MM.1S (cell line): ENCODE measurements around the gene PAFAH1B1.
"Not testable (repeated sequence)": the region's sequence is repeated elsewhere in the genome, so short reads cannot be mapped to it uniquely, and the experiment has no call there.

Experiments
- DNase-seq: peaks from one replicate; pipeline ENCODE4 v3.0.0-alpha.2; 2015
- H2AFZ ChIP-seq: fragments of 300-600 bp; sonication (generic); 2 replicates; pipeline ENCODE4 v1.6.0; 2016; ENCODE audit warnings: antibody characterized with exemption, low read length
- H3F3A ChIP-seq: fragments of 300-600 bp; sonication (generic); 2 replicates; pipeline ENCODE4 v1.6.1; 2016; ENCODE audit warnings: mild to moderate bottlenecking, antibody characterized with exemption, low read length, moderate library complexity, mixed read lengths; ENCODE audit not compliant: insufficient read depth
- H3K27ac ChIP-seq: fragments of 300-600 bp; sonication (generic); 2 replicates; pipeline ENCODE4 v1.5.1; 2016; ENCODE audit warnings: mild to moderate bottlenecking, low read length
- H3K27me3 ChIP-seq: fragments of 300-600 bp; sonication (generic); replicated peaks from 2 replicates; pipeline ENCODE4 v1.6.0; 2016; ENCODE audit warnings: low read length; ENCODE audit not compliant: insufficient read depth
- H3K36me3 ChIP-seq: fragments of 300-600 bp; sonication (generic); replicated peaks from 2 replicates; pipeline ENCODE4 v1.6.1; 2016; ENCODE audit warnings: mild to moderate bottlenecking, low read length, mixed read lengths; ENCODE audit not compliant: insufficient read depth
- H3K4me1 ChIP-seq: fragments of 300-600 bp; sonication (generic); 2 replicates; pipeline ENCODE4 v1.6.1; 2016; ENCODE audit warnings: low read length, mixed read lengths
- H3K4me2 ChIP-seq: fragments of 300-600 bp; sonication (generic); 2 replicates; pipeline ENCODE4 v1.6.0; 2016; ENCODE audit warnings: low read depth, low read length
- H3K4me3 ChIP-seq: fragments of 300-600 bp; sonication (generic); 2 replicates; pipeline ENCODE4 v1.5.1; 2016; ENCODE audit warnings: low read length, mixed read lengths
- H3K79me2 ChIP-seq: fragments of 300-600 bp; sonication (generic); 2 replicates; pipeline ENCODE4 v1.6.1; 2016; ENCODE audit warnings: mixed run types, low read length, mixed read lengths
- H3K9ac ChIP-seq: fragments of 300-600 bp; sonication (generic); 2 replicates; pipeline ENCODE4 v1.6.1; 2016; ENCODE audit warnings: low read length, mixed read lengths
- H3K9me2 ChIP-seq: fragments of 300-600 bp; sonication (generic); replicated peaks from 2 replicates; pipeline ENCODE4 v1.6.1; 2016; ENCODE audit warnings: mild to moderate bottlenecking, low read length, mixed read lengths; ENCODE audit not compliant: insufficient read depth
- H3K9me3 ChIP-seq: fragments of 300-600 bp; sonication (generic); replicated peaks from 2 replicates; pipeline ENCODE4 v1.6.1; 2016; ENCODE audit warnings: mild to moderate bottlenecking, low read length, mixed read lengths; ENCODE audit not compliant: insufficient read depth
- H4K20me1 ChIP-seq: fragments of 300-600 bp; sonication (generic); 2 replicates; pipeline ENCODE4 v1.6.1; 2016; ENCODE audit warnings: mild to moderate bottlenecking, low read length, moderate library complexity, mixed read lengths; ENCODE audit not compliant: insufficient read depth
- CTCF ChIP-seq: fragments of 300-600 bp; sonication (generic); IDR thresholded peaks from 2 replicates; pipeline ENCODE4 v1.5.1; 2016; ENCODE audit warnings: antibody characterized with exemption, low read length, mixed read lengths
- EZH2 ChIP-seq: fragments of 300-600 bp; sonication (generic); optimal IDR thresholded peaks from 2 replicates; pipeline ENCODE3; 2017; ENCODE audit warnings: low read depth, mild to moderate bottlenecking, antibody characterized with exemption, low read length, mixed read lengths
- EZH2phosphoT487 ChIP-seq: fragments of 300-600 bp; sonication (generic); IDR thresholded peaks from 2 replicates; pipeline ENCODE4 v1.6.1; 2018; ENCODE audit warnings: antibody characterized with exemption, low read length

PAFAH1B1 gene

GRCh38 chr17:2672026-2672425 is 78.6 kb downstream of the PAFAH1B1 start:
- peaks cover 69% of the 10 kb centered on the region for H3K79me2 ChIP-seq
- no peaks in the 10 kb centered on the region for H3K27me3 ChIP-seq
- H3K27ac ChIP-seq, result no peak overlapping the region
- no peaks in the 10 kb centered on the region for H3K9me2 ChIP-seq
- H3K9me3 ChIP-seq, result no peaks in the 10 kb centered on the region
- H3K9ac ChIP-seq, result no peak overlapping the region
- H3K4me3 ChIP-seq, result no peak overlapping the region
- H4K20me1 ChIP-seq, result no peaks in the 10 kb centered on the region; the same call in 1 of the 2 replicates
- no peak for DNase-seq
- TF ChIP-seq EZH2 (no peak), EZH2phosphoT487 (no peak)
- peaks cover 15% of the 10 kb centered on the region for H3K36me3 ChIP-seq
- H3K4me2 ChIP-seq, result no peak overlapping the region
- H3F3A ChIP-seq, result peaks cover 3% of the 10 kb centered on the region; the same call in 1 of the 2 replicates
- no peak overlapping the region for H2AFZ ChIP-seq
- no peaks in the 10 kb centered on the region for H3K4me1 ChIP-seq

- not testable (repeated sequence) for H3K9ac ChIP-seq, H2AFZ ChIP-seq, H3K9me3 ChIP-seq, H3K27ac ChIP-seq, H3K9me2 ChIP-seq, H3K4me1 ChIP-seq, H3F3A ChIP-seq, DNase-seq, H3K4me3 ChIP-seq, H4K20me1 ChIP-seq, H3K27me3 ChIP-seq, H3K4me2 ChIP-seq
- Histone ChIP-seq H3K36me3 (peaks cover 20% of the 10 kb centered on the region), H3K79me2 (peaks cover 31% of the 10 kb centered on the region)
These were observed 85.8 kb downstream of the PAFAH1B1 start for GRCh38 chr17:2679247-2679646.

- Histone ChIP-seq H3K79me2 (peaks cover 17% of the 10 kb centered on the region), H3K9me2 (no peaks in the 10 kb centered on the region), H3K4me3 (no peak overlapping the region), H3K27me3 (no peaks in the 10 kb centered on the region), H3K9me3 (no peaks in the 10 kb centered on the region), H3F3A (peaks cover 11% of the 10 kb centered on the region; the same call in 1 of the 2 replicates), H3K36me3 (peaks cover 15% of the 10 kb centered on the region), H3K27ac (no peak overlapping the region), H3K9ac (no peak overlapping the region), H3K4me1 (no peaks in the 10 kb centered on the region), H4K20me1 (no peaks in the 10 kb centered on the region), H3K4me2 (no peak overlapping the region), H2AFZ (no peak overlapping the region)
- DNase-seq, result no peak
- TF ChIP-seq EZH2 (no peak), CTCF (no peak), EZH2phosphoT487 (no peak)
These were observed 87.5 kb downstream of the PAFAH1B1 start for GRCh38 chr17:2680961-2681360.

- Histone ChIP-seq H3K27me3 (no peaks in the 10 kb centered on the region), H3K27ac (no peak overlapping the region), H3K36me3 (peaks cover 15% of the 10 kb centered on the region), H3K9me3 (no peaks in the 10 kb centered on the region), H3K9ac (no peak overlapping the region), H3K4me1 (no peaks in the 10 kb centered on the region), H3K79me2 (peaks cover 10% of the 10 kb centered on the region), H3F3A (peaks cover 12% of the 10 kb centered on the region; the same call in 1 of the 2 replicates), H3K4me2 (no peak overlapping the region), H4K20me1 (no peaks in the 10 kb centered on the region), H3K9me2 (no peaks in the 10 kb centered on the region), H3K4me3 (no peak overlapping the region), H2AFZ (no peak overlapping the region)
- DNase-seq, result no peak
- TF ChIP-seq CTCF (no peak), EZH2 (no peak), EZH2phosphoT487 (no peak)
These were observed 88.2 kb downstream of the PAFAH1B1 start for GRCh38 chr17:2681650-2682049.
